Peyer's patch (tissue), 4 donors: ENCODE measurements around the gene PKNOX2.

Experiments used
- POLR2A ChIP-seq, 2 donors: fragments of 450-650 bp; IDR thresholded peaks; one replicate each; pipeline ENCODE4 v1.5.1; 2017; ENCODE audit warnings: antibody characterized with exemption in 2 of 2, mild to moderate bottlenecking in 2 of 2, moderate library complexity in 2 of 2
- TF ChIP-seq, protein P1 (sequence below), 6 experiments: fragments of 450-650 bp in 4 of 6; fragments of 200-600 bp in 2 of 6; sonication (generic) in 1 of 6; IDR thresholded peaks; one replicate each; pipeline ENCODE4 v1.5.1; 2017 to 2019; ENCODE audit warnings: antibody characterized with exemption in 6 of 6, mild to moderate bottlenecking in 3 of 6, moderate library complexity in 1 of 6

- TF ChIP-seq, protein P1, sequence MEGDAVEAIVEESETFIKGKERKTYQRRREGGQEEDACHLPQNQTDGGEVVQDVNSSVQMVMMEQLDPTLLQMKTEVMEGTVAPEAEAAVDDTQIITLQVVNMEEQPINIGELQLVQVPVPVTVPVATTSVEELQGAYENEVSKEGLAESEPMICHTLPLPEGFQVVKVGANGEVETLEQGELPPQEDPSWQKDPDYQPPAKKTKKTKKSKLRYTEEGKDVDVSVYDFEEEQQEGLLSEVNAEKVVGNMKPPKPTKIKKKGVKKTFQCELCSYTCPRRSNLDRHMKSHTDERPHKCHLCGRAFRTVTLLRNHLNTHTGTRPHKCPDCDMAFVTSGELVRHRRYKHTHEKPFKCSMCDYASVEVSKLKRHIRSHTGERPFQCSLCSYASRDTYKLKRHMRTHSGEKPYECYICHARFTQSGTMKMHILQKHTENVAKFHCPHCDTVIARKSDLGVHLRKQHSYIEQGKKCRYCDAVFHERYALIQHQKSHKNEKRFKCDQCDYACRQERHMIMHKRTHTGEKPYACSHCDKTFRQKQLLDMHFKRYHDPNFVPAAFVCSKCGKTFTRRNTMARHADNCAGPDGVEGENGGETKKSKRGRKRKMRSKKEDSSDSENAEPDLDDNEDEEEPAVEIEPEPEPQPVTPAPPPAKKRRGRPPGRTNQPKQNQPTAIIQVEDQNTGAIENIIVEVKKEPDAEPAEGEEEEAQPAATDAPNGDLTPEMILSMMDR (IDR thresholded peaks at IDR 0.05), result no peak
- TF ChIP-seq POLR2A (IDR thresholded peaks at IDR 0.05), result no peak
Measured at GRCh38 chr11:125312812-125313211, 148.3 kb downstream of the PKNOX2 start.
